Neural crest cell (in vitro differentiated cells): ENCODE measurements around the gene SNX5. TPM values are rescaled to one million over a fixed set of nuclear protein-coding genes. Genes with fewer than 3 reads are reported as not detected.

Experiments used
- DNase-seq: peaks from one replicate; pipeline ENCODE4 v3.0.0; 2021; ENCODE audit warnings: low read depth, mixed read lengths, low spot score
- H3K27ac Mint-ChIP-seq: one replicate; pipeline ENCODE4 v1.8.0; 2021; ENCODE audit warnings: mild to moderate bottlenecking, mixed read lengths; ENCODE audit not compliant: unreplicated experiment
- H3K27me3 Mint-ChIP-seq: 2 replicates; pipeline ENCODE4 v1.8.0; 2021; ENCODE audit warnings: low read depth, mild to moderate bottlenecking, mixed read lengths
- H3K36me3 Mint-ChIP-seq: 2 replicates; pipeline ENCODE4 v1.8.0; 2021; ENCODE audit warnings: low read depth, mild to moderate bottlenecking, mixed read lengths
- H3K4me1 Mint-ChIP-seq: 2 replicates; pipeline ENCODE4 v1.8.0; 2021; ENCODE audit warnings: mixed read lengths
- H3K4me3 Mint-ChIP-seq: one replicate; pipeline ENCODE4 v1.8.0; 2021; ENCODE audit warnings: mild to moderate bottlenecking, mixed read lengths
- H3K9me3 Mint-ChIP-seq: 2 replicates; pipeline ENCODE4 v1.8.0; 2021; ENCODE audit warnings: mixed read lengths
- total RNA-seq: library from RNA; stranded (reverse); gene quantifications from 2 replicates; pipeline ENCODE4 v1.2.1, GENCODE V29; 2021
- TF ChIP-seq, protein P1 (sequence below): fragments of 200-600 bp; sonication (generic); conservative IDR thresholded peaks from 2 replicates; pipeline ENCODE4 v1.5.0; 2021; ENCODE audit warnings: antibody characterized with exemption, mild to moderate bottlenecking

The SNX5 gene
- total RNA-seq, 1 donor from 2014 or later, result 116 TPM

DNA sequence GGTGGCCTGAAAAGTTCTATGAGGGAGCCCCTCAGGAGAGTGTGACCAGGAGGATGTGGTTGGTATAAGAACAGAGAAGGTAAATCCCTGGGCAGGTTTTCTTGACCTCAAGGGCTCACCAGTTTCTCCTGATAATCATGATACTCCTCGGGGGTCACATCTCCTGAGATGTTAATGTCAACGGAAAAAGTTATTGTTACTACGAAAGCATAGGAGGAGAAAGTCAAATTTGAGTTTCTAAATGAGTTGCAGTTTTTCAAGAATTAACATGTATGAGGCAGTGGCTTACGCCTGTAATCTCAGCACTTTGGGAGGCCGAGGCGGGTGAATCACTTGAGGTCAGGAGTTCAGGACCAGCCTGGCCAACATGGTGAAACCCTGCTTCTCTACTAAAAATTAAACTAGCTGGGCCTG lies 23.6 kb upstream of the SNX5 start:
- Mint-ChIP-seq H3K36me3 (peaks cover 5% of the 10 kb centered on the region), H3K27me3 (no peaks in the 10 kb centered on the region), H3K9me3 (no peaks in the 10 kb centered on the region), H3K27ac (no peak overlapping the region), H3K4me1 (peaks cover 7% of the 10 kb centered on the region), H3K4me3 (no peak overlapping the region)
- no peak for DNase-seq
- TF ChIP-seq, protein P1, sequence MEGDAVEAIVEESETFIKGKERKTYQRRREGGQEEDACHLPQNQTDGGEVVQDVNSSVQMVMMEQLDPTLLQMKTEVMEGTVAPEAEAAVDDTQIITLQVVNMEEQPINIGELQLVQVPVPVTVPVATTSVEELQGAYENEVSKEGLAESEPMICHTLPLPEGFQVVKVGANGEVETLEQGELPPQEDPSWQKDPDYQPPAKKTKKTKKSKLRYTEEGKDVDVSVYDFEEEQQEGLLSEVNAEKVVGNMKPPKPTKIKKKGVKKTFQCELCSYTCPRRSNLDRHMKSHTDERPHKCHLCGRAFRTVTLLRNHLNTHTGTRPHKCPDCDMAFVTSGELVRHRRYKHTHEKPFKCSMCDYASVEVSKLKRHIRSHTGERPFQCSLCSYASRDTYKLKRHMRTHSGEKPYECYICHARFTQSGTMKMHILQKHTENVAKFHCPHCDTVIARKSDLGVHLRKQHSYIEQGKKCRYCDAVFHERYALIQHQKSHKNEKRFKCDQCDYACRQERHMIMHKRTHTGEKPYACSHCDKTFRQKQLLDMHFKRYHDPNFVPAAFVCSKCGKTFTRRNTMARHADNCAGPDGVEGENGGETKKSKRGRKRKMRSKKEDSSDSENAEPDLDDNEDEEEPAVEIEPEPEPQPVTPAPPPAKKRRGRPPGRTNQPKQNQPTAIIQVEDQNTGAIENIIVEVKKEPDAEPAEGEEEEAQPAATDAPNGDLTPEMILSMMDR, result no peak

DNA sequence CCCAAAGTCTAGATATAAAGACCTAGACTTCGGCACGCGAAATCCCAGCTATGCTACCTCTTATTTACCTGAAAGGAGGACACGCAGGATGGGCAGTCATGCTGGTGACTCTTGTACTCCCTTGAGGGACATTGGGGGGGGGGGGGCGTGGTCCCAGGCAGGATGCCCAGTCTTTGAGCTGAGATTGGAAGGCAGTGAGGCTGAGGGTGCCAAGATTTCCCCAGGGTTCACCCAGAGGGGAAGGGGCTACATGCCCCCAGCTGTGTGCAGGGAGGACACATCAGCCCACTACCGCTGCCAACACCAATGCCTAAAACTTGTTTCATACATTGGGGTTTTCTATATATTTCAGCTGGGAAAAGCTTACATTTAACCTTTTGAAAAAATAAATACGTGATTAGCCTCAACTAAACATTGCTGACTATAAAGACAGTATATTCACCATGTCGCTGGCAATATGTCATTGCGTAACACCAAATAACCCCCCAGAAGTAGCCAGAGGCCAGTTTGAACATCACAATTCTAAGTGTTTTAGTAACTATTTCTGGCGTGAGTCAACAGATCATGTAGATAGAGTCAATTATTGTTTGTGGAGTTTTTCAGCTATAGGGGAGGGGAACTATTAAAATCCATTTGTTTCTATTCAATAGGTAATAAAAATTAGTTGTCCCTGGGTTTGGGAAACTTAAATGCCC lies 21.8 kb upstream of the SNX5 start:
- Mint-ChIP-seq H3K27me3 (no peaks in the 10 kb centered on the region), H3K4me3 (no peak overlapping the region), H3K36me3 (peaks cover 5% of the 10 kb centered on the region), H3K27ac (no peak overlapping the region), H3K4me1 (no peaks in the 10 kb centered on the region), H3K9me3 (no peaks in the 10 kb centered on the region)
- no peak for DNase-seq
- TF ChIP-seq, protein P1, result no peak

DNA sequence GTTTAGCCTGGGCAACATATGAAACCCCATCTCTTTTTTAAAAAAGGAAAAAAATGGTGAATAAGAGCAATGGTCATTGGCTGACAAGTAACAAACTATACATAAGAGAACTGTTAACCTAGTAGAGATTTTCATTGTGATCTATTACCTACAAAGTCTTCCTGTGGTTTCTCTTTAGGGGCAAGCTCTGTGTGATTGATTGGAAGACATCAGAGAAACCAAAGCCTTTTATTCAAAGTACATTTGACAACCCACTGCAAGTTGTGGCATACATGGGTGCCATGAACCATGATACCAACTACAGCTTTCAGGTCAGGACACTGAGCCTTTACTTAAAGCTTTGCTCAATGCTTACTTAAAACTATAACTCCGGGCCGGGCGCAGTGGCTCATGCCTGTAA lies 19.4 kb upstream of the SNX5 start:
- no peaks in the 10 kb centered on the region for H3K27me3 Mint-ChIP-seq
- H3K36me3 Mint-ChIP-seq, result peaks cover 5% of the 10 kb centered on the region
- H3K4me1 Mint-ChIP-seq, result peaks cover 1% of the 10 kb centered on the region
- no peak overlapping the region for H3K4me3 Mint-ChIP-seq
- TF ChIP-seq, protein P1, result no peak
- no peaks in the 10 kb centered on the region for H3K9me3 Mint-ChIP-seq
- no peak for DNase-seq
- no peak overlapping the region for H3K27ac Mint-ChIP-seq

- Mint-ChIP-seq H3K4me3 (no peak overlapping the region), H3K27ac (no peak overlapping the region), H3K4me1 (peaks cover 4% of the 10 kb centered on the region), H3K36me3 (peaks cover 5% of the 10 kb centered on the region), H3K9me3 (no peaks in the 10 kb centered on the region), H3K27me3 (no peaks in the 10 kb centered on the region)
- no peak for DNase-seq
- TF ChIP-seq, protein P1, result no peak
Measured at GRCh38 chr20:17985388-17986018, 16.9 kb upstream of the SNX5 start.

GRCh38 chr20:17976305-17976704 lies 7.7 kb upstream of the SNX5 start:
- Mint-ChIP-seq H3K9me3 (no peaks in the 10 kb centered on the region), H3K36me3 (peaks cover 13% of the 10 kb centered on the region), H3K4me3 (no peak overlapping the region), H3K27me3 (no peaks in the 10 kb centered on the region), H3K27ac (no peak overlapping the region), H3K4me1 (peaks cover 32% of the 10 kb centered on the region)
- no peak for DNase-seq
- TF ChIP-seq, protein P1, result no peak
